Dedifferentiated amniotic fluid mesenchymal stem cell (primary cell): ENCODE data around the gene KIF6.
"Not testable (repeated sequence)": the region's sequence is repeated elsewhere in the genome, so short reads cannot be mapped to it uniquely, and the experiment has no call there.

Experiments
- DNase-seq: peaks from one replicate; pipeline ENCODE4 v3.0.0-alpha.2; 2016; ENCODE audit errors: extremely low spot score

Gene KIF6

DNA sequence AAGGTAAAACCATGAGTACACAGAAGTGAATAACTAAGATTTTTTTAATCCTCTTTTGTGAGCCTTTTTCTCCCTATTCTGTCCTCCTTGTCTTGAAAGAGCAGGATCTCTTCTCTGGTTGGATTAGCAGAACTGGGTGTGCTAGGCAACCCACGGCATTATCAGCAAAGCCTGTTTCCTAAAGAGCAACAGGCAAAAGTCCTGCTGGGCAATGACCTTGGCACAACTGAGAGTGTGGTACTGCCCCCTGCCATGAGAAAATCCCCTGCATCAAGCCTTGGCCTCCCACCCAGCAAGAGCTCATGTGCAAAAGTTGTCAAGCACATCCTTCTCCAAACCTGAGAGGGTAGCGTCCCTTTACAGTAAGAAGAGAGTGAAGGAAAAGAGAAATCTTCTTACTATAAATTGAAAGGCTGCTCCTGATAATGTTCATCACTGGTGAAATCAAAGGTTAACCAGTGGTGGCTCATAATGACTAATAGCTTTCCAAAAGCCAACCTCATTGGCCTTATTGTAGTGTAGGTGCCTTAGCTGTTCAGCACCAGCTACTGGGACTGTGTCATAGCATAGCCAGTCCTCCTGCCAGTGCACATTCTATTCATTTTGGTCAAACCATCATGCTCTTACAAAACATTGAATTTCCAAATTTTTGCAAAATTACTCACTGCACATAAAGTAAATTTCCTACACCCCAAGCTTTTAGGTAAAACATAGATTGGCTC is 17.1 kb downstream of the KIF6 start:
- DNase-seq: no peak

GRCh38 chr6:39706819-39707335 is 18.3 kb downstream of the KIF6 start:
- no peak for DNase-seq

GRCh38 chr6:39702265-39702664 is 22.9 kb downstream of the KIF6 start:
- no peak for DNase-seq

DNA sequence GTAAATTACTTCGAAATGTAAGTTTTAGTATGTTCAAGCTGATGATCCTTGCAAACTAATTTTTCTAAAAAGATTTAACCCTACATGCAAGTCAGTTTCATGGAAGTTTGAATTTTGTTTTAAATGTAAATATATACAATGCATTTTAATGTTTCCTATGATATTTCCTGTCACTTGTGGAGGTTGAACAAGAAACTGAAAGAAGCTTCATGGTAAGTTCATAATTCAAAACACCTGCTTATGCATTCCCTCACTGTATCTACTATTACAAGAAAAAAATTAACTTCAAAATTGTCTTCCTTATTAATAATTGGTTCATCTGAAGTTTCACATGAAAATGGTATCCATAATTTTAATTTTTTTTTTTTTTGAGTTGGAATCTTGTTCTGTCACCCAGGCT is 24.8 kb downstream of the KIF6 start:
- no peak for DNase-seq

DNA sequence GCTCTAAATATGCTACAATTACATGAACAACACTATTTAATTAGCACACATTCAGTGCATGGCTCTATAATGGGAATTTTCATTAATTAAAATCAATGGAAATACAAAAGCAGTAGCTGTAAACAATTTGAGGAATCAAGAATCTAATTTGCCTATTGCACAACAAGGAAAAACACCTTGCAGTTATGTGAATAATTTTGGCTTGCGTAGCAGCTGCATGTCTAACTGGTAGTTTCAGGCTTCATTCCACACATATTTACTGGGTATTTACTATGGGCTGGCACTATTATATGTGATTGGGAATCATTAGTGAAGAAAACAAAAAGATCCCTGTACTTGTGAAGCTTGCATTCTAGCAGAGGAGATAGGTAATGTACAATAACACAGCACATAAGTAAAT is 26.4 kb downstream of the KIF6 start:
- no peak for DNase-seq

DNA sequence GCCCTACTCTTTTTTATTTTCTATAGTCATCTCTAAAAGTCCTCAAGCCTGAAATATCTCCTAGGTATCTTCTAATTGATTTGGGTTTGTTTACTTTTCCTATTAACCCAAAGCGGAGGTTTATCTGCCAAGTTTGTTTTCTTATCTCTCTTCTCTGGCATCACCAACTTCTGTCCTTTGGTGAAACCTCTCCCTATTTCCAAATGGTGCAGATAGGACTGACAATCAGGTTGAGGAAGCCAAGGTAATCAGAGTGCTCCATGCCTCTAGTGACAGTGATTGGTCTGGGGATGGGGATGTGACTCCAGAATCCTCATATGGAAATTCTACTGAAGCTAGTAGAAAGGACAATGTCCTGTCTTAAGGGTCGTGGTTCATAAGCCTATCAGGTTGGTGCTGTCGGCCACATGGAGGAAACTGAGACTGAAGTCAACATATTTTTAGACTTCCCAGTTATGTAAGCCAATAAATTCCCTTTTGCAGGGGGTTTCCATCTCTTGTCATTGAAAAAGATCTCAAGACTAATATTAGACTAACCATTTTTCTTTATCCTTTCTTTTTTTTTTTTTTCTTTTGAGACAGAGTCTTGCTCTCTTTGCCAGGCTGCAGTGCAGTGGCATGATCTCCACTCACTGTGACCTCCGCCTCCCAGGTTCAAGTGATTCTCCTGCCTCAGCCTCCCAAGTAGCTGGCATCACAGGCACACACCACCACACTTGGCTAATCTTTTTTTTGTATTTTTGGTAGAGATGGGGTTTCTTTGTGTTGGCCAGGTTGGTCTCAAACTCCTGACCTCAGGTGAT is 28.0 kb downstream of the KIF6 start:
- no peak for DNase-seq

DNA sequence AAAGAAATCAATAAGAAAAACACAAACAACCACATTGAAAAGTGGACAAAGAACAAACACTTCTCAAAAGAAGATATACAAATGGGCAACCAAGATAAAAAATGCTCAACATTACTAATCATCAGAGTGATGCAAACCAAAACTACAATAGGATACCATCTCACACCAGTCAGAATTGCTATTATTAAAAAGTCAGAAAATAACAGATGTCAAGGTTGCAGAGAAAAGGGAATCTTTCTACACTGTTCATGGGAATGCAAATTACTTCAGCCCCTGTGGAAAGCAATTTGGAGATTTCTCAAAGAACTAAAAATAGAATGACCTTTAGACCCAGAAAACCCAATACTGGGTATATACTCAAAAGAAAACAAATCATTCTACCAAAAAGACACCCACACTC is 29.8 kb downstream of the KIF6 start:
- DNase-seq: no peak

- DNase-seq: no peak
Measured at GRCh38 chr6:39693206-39693605, 32.0 kb downstream of the KIF6 start.

GRCh38 chr6:39688494-39688893 is 36.7 kb downstream of the KIF6 start:
- DNase-seq: peak; percentile 29

DNA sequence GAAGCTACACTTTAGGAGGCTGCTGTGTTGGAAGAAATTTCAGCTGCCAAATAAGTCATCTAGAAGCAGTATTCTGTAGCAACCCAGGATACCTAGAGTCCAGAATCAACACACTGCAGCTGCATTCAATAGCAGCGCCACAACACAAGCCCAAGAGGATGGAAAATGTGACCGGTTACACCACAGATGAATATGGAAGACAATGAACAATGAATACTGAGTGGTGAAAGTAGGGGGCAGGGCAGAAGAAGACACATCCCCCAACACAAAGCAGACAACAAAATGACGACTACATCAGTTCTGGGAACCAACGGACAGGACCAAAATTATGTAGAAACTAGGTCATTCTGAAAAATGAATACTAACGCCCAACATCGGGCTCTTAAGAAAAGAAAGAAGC is 38.2 kb downstream of the KIF6 start:
- DNase-seq: no peak

DNA sequence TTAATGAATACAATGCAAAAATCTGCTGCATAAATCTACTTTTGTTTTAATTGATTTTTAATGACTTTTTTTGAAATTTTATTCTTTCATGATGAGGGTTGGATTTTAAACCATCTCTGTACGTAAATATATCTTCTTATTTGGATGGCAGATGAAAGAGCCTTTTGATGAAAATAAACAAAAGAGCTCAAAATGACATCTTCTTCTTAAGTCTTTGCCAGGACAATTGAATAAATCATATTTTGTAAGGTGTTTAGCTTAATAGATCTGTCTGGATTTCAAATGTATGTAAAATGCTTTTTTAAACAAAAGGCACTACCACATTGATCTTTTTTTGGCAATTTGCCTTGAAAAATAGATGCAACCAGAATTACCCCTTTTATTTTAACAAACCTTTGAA is 39.3 kb downstream of the KIF6 start:
- no peak for DNase-seq

GRCh38 chr6:39685489-39685826 is 39.8 kb downstream of the KIF6 start:
- no peak for DNase-seq

- no peak for DNase-seq
Measured at GRCh38 chr6:39684790-39685488, 40.3 kb downstream of the KIF6 start.

DNA sequence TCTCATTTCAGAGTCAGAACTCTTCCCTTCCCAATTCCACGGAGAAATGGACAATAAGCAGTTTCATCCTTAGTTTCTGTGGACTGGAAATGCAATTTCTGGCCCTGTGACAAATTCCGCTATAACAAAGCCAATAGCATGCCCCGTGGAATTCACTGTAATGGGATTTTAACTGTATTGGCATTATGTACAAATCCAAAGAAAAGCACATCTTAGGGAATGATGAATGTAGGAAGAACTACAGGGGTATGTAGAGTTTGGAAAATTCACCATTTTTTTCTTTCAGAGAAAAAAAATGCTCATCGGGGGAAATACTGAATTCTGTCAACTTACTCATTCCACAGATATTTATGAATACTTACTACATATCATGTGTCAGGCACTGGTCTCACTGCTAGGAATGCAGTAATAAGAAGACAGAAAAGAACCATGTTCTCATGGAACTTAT is 43.5 kb downstream of the KIF6 start:
- DNase-seq: peak; percentile 26

- DNase-seq: no peak
Measured at GRCh38 chr6:39678914-39679313, 46.3 kb downstream of the KIF6 start.

GRCh38 chr6:39677318-39677717 is 47.9 kb downstream of the KIF6 start:
- not testable (repeated sequence) for DNase-seq

GRCh38 chr6:39670519-39670918 is 54.7 kb downstream of the KIF6 start:
- DNase-seq: no peak

DNA sequence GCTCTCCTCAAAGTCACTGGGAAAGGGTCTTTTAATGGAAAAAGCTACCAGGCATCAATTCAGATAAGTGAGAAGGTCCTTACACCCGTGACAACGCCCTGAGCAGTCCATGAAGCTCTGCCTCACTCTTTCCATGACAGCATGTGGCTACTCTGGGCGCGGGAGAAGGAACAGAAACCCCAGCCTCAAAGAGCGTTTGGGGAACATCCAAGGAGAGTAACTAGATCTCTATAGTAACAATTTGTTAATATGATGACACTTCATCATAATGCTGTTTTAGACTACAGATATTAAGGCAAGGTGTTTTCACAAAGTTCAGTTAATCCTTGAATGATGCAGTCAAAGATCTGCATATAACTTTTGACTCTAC is 55.2 kb downstream of the KIF6 start:
- no peak for DNase-seq

DNA sequence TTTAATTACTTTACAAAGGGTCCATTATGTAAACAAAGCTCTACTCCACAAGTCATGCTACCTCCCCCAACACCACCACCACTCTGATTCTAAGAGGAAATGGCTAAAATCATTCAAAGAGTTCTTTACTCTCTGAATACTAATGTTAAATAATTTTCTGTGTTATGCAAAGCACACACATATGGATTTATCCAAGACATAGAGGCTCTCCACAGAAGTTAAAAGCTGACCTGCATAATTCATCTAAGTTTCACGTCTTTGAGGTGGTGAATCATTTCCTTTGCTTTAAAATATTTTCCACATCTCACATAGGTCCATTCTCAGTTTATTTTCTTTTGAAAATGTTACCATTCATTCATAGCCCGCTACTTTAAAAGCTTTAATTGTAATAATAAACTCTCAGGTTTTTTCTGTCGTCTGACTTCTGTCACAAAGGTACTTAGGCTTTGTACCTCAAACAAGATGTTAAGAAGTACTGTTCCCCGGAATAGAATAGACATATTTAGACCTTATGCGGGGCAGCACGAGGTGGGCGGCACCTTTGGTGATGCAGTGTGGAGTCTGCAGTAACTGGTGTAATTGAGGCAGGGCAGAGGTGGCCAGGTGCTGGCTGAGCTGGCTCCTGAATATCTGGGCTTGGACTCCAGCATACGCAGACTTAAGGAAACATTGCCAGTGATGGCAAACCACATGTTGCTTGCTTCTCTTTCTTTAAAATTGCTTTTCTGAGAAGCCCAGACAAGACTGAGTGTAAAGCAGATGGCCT is 55.8 kb downstream of the KIF6 start:
- no peak for DNase-seq

DNA sequence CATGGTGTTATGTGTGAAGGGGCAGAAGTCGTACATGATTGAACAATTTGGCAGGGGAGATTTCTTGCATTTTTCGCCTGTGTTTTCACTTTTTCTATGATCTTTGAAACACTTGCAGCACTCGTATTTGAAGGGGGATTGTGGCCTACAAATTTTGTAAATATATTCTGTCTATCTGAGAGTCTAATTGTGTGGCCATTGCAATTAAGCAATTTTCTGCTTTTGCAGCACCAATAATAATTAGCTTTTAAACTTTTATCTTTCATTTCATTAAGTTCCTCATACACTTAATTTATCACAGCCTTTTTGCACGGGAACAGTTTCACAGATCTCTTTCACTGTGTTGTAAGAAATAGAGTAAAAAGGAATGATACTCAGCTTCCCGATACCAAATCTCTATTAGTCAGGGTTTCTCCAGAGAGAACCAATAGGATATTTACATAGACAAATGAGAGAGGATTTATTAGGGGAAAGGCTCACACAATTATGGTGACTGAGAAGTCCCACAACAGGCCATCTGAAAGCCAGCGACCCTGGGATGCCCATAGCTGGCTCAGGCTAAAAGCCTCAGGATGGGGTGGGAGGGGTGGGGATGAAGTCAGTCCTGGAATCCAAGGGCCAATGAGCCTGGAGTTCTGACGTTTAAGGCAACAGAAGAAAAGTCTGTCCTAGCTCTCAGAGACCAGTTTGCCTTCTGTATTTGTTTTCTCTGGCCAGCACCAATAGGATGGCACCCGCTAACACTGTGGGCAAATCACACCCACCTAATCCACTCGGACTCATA is 58.3 kb downstream of the KIF6 start:
- DNase-seq: no peak

DNA sequence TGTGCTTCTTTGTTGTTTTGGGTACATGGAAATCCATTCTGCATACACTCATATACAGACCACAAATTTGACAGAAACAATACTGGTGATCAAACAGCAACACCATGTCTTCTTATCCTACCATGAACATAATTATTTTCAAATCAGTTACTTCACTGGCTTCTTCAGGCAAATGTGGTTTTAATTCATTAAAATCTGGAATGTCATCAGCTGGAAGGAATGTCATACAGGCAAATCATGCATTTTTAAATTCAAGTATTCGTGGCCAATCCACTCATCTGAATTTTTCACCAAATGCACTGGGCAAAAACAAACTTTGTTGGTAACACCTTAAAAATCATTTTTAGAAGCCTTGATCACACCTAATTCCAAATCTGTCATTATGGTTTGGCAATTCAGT is 59.3 kb downstream of the KIF6 start:
- DNase-seq: peak; percentile 37
